ENCODE data around the gene ZFAND3.

GRCh38 chr6:37791156-37791919 is 28.2 kb upstream of the ZFAND3 start:
- TF ChIP-seq, protein P1, sequence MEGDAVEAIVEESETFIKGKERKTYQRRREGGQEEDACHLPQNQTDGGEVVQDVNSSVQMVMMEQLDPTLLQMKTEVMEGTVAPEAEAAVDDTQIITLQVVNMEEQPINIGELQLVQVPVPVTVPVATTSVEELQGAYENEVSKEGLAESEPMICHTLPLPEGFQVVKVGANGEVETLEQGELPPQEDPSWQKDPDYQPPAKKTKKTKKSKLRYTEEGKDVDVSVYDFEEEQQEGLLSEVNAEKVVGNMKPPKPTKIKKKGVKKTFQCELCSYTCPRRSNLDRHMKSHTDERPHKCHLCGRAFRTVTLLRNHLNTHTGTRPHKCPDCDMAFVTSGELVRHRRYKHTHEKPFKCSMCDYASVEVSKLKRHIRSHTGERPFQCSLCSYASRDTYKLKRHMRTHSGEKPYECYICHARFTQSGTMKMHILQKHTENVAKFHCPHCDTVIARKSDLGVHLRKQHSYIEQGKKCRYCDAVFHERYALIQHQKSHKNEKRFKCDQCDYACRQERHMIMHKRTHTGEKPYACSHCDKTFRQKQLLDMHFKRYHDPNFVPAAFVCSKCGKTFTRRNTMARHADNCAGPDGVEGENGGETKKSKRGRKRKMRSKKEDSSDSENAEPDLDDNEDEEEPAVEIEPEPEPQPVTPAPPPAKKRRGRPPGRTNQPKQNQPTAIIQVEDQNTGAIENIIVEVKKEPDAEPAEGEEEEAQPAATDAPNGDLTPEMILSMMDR (IDR thresholded peaks at IDR 0.05 in 2 of 3, conservative IDR thresholded peaks at IDR 0.05 in 1 of 3; ENCODE audit: borderline replicate concordance in 1 of 3, insufficient read depth in 1 of 3, low read depth in 2 of 3, low read length in 2 of 3): peak; percentile 81 to 97 (median 94)
- TF ChIP-seq MAX (IDR thresholded peaks at IDR 0.05) (peak; percentile 70; the same call in 1 of the 2 replicates), EZH2 (IDR thresholded peaks at IDR 0.05) (no peak), POLR2AphosphoS5 (IDR thresholded peaks at IDR 0.05; ENCODE audit: low read depth, low read length) (peak; percentile 39; the same call in 1 of the 2 replicates), JUND (IDR thresholded peaks at IDR 0.05) (peak; percentile 96), POLR2A (IDR thresholded peaks at IDR 0.05; ENCODE audit: borderline replicate concordance, extremely low read depth, insufficient read depth, insufficient read length) (no peak), RAD21 (IDR thresholded peaks at IDR 0.05; ENCODE audit: low read depth) (peak; percentile 97), ZFX (IDR thresholded peaks at IDR 0.05) (no peak), REST (IDR thresholded peaks at IDR 0.05; ENCODE audit: low read depth) (no peak), ZNF274 (IDR thresholded peaks at IDR 0.05; ENCODE audit: low read depth, low read length) (no peak), EZH2phosphoT487 (IDR thresholded peaks at IDR 0.05; ENCODE audit: borderline replicate concordance) (no peak)
- TF ChIP-seq, protein P2, sequence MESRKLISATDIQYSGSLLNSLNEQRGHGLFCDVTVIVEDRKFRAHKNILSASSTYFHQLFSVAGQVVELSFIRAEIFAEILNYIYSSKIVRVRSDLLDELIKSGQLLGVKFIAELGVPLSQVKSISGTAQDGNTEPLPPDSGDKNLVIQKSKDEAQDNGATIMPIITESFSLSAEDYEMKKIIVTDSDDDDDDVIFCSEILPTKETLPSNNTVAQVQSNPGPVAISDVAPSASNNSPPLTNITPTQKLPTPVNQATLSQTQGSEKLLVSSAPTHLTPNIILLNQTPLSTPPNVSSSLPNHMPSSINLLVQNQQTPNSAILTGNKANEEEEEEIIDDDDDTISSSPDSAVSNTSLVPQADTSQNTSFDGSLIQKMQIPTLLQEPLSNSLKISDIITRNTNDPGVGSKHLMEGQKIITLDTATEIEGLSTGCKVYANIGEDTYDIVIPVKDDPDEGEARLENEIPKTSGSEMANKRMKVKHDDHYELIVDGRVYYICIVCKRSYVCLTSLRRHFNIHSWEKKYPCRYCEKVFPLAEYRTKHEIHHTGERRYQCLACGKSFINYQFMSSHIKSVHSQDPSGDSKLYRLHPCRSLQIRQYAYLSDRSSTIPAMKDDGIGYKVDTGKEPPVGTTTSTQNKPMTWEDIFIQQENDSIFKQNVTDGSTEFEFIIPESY (IDR thresholded peaks at IDR 0.05; ENCODE audit: extremely low read depth, insufficient replicate concordance, low read length): no peak
